NCI-H69 (cell line): ENCODE measurements around the gene LRFN2.

Source experiments
- DNase-seq: peaks from one replicate; lab custom pipeline; 2025; lab: John Stamatoyannopoulos, UW

LRFN2 gene

GRCh38 chr6:40586369-40587201 lies 579 bp downstream of the LRFN2 start:
- DNase-seq = peak; percentile 82

GRCh38 chr6:40585651-40586269 lies 1.4 kb downstream of the LRFN2 start:
- peak; percentile 95 for DNase-seq

GRCh38 chr6:40585223-40585622 lies 1.9 kb downstream of the LRFN2 start:
- peak; percentile 44 for DNase-seq

- no peak for DNase-seq
These were observed 2.4 kb downstream of the LRFN2 start for GRCh38 chr6:40584741-40585140.

- peak; percentile 41 for DNase-seq
These were observed 3.5 kb downstream of the LRFN2 start for GRCh38 chr6:40583709-40584108.

- peak; percentile 44 for DNase-seq
These were observed 4.3 kb downstream of the LRFN2 start for GRCh38 chr6:40582892-40583291.

- no peak for DNase-seq
These were observed 8.1 kb downstream of the LRFN2 start for GRCh38 chr6:40579101-40579500.

- no peak for DNase-seq
These were observed 9.5 kb downstream of the LRFN2 start for GRCh38 chr6:40577672-40578071.

- no peak for DNase-seq
These were observed 13.9 kb downstream of the LRFN2 start for GRCh38 chr6:40573221-40573620.

GRCh38 chr6:40569162-40569910 lies 17.8 kb downstream of the LRFN2 start:
- no peak for DNase-seq

- DNase-seq = no peak
These were observed 19.0 kb downstream of the LRFN2 start for GRCh38 chr6:40568062-40568708.

- DNase-seq = peak; percentile 29
These were observed 24.1 kb downstream of the LRFN2 start for GRCh38 chr6:40563111-40563510.

- no peak for DNase-seq
These were observed 28.1 kb downstream of the LRFN2 start for GRCh38 chr6:40559056-40559455.

- no peak for DNase-seq
These were observed 29.1 kb downstream of the LRFN2 start for GRCh38 chr6:40558102-40558501.

GRCh38 chr6:40556881-40557280 lies 30.3 kb downstream of the LRFN2 start:
- DNase-seq = no peak

GRCh38 chr6:40556023-40556422 lies 31.1 kb downstream of the LRFN2 start:
- DNase-seq = no peak

GRCh38 chr6:40555092-40555491 lies 32.1 kb downstream of the LRFN2 start:
- no peak for DNase-seq

GRCh38 chr6:40552941-40553340 lies 34.2 kb downstream of the LRFN2 start:
- no peak for DNase-seq

- DNase-seq = no peak
These were observed 35.1 kb downstream of the LRFN2 start for GRCh38 chr6:40551966-40552505.

- peak; percentile 70 for DNase-seq
These were observed 36.7 kb downstream of the LRFN2 start for GRCh38 chr6:40550202-40551101.

- DNase-seq = no peak
These were observed 41.2 kb downstream of the LRFN2 start for GRCh38 chr6:40545954-40546353.
